Progenitor cell of endocrine pancreas (in vitro differentiated cells): ENCODE results near the gene LUZP4. TPM values are rescaled to one million over a fixed set of nuclear protein-coding genes. Genes with fewer than 3 reads are reported as not detected.

Experiments used
- DNase-seq: peaks from one replicate; pipeline ENCODE4 v3.0.0; 2021; ENCODE audit warnings: low spot score; ENCODE audit not compliant: unreplicated experiment
- H3K27ac Mint-ChIP-seq: 2 replicates; pipeline ENCODE4 v1.8.0; 2021; ENCODE audit warnings: mild to moderate bottlenecking, moderate library complexity, mixed read lengths
- H3K27me3 Mint-ChIP-seq: 2 replicates; pipeline ENCODE4 v1.8.0; 2021; ENCODE audit warnings: mixed read lengths
- H3K36me3 Mint-ChIP-seq: 2 replicates; pipeline ENCODE4 v1.8.0; 2022; ENCODE audit warnings: mixed read lengths; ENCODE audit not compliant: insufficient read depth
- H3K4me1 Mint-ChIP-seq: 2 replicates; pipeline ENCODE4 v1.8.0; 2021; ENCODE audit warnings: low read depth, mixed read lengths
- H3K4me3 Mint-ChIP-seq: 2 replicates; pipeline ENCODE4 v1.8.0; 2021; ENCODE audit warnings: low read depth, mild to moderate bottlenecking, moderate library complexity, mixed read lengths
- H3K9me3 Mint-ChIP-seq: 2 replicates; pipeline ENCODE4 v1.8.0; 2021; ENCODE audit warnings: low read depth, mixed read lengths
- CTCF ChIP-seq: fragments of 200-600 bp; sonication (generic); IDR thresholded peaks from one replicate; pipeline ENCODE4 v1.5.0; 2021; ENCODE audit warnings: antibody characterized with exemption, mild to moderate bottlenecking; ENCODE audit not compliant: unreplicated experiment
- long read RNA-seq: library from polyadenylated mRNA; unstranded; transcript quantifications from one replicate; pipeline ENCODE4 v2.0.0, GENCODE V29; 2020
- total RNA-seq: library from RNA; stranded (reverse); gene quantifications from 2 replicates; pipeline ENCODE4 v1.2.1, GENCODE V29; 2021

LUZP4 gene
- not detected in 2 replicates for total RNA-seq
- long read RNA-seq = 0 reads

DNA sequence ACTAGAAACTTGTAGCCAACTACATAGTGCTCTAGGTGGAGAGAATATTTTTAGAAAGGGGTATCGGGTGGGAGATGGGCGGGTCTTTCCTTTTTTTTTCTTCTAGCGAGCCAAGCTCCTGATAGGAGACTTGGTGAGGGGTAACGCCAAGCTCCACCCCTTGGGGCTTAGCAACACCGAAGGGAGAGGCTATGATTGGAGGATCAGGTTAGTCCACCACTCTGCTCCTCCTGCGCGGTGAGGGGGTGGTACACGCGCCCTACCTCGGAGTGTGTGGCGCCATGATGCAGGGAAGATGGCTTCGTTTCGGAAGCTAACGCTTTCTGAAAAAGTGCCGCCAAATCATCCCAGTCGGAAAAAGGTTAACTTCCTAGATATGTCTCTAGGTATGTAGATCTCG is at the start of gene LUZP4:
Gene LUZP4 (plus strand): TSS at position 251 of the 400 bp plus-strand sequence. CDS start 45 bp downstream, at position 296.
- Mint-ChIP-seq H3K27me3 (no peaks in the 10 kb centered on the region), H3K4me1 (peaks cover 2% of the 10 kb centered on the region), H3K4me3 (no peak within 1 kb of the TSS), H3K27ac (no peak within 1 kb of the TSS), H3K36me3 (no peaks in the 10 kb centered on the region), H3K9me3 (peaks cover 15% of the 10 kb centered on the region)
- TF ChIP-seq CTCF = no peak
- no peak for DNase-seq

- Mint-ChIP-seq H3K4me1 (peaks cover 21% of the 10 kb centered on the region), H3K9me3 (no peaks in the 10 kb centered on the region), H3K4me3 (no peak overlapping the region), H3K27me3 (no peaks in the 10 kb centered on the region), H3K27ac (no peak overlapping the region), H3K36me3 (no peaks in the 10 kb centered on the region)
- no peak for TF ChIP-seq CTCF
- no peak for DNase-seq
These were observed 37.9 kb upstream of the LUZP4 start for GRCh38 chrX:115251458-115252233.

DNA sequence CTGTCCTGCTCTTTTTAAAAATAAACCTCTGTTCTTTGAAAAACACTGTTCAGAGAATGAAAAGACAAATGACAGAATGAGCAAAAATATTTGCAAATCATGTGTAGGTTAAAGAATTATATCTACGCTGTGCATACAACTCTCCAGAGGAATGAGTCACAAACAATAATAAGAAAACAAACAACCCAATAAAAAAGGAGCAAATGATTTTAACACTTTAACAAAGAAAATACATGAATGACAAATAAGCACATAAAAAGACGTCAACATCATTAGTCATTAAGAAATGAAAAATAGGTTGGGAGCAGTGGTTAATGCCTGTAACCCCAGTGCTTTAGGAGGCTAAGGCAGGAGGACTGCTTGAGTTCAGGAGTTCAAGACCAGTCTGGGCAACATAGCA is 34.5 kb upstream of the LUZP4 start:
- H3K27me3 Mint-ChIP-seq = peaks cover 2% of the 10 kb centered on the region
- no peak for TF ChIP-seq CTCF
- peaks cover 5% of the 10 kb centered on the region for H3K4me1 Mint-ChIP-seq
- no peaks in the 10 kb centered on the region for H3K36me3 Mint-ChIP-seq
- no peak overlapping the region for H3K27ac Mint-ChIP-seq
- H3K4me3 Mint-ChIP-seq = no peak overlapping the region
- H3K9me3 Mint-ChIP-seq = no peaks in the 10 kb centered on the region
- DNase-seq = no peak

GRCh38 chrX:115257711-115258110 is 31.8 kb upstream of the LUZP4 start:
- H3K4me1 Mint-ChIP-seq = peaks cover 7% of the 10 kb centered on the region
- H3K4me3 Mint-ChIP-seq = no peak overlapping the region
- peaks cover 2% of the 10 kb centered on the region for H3K27me3 Mint-ChIP-seq
- no peak overlapping the region for H3K27ac Mint-ChIP-seq
- H3K36me3 Mint-ChIP-seq = no peaks in the 10 kb centered on the region
- TF ChIP-seq CTCF = no peak
- no peak for DNase-seq
- H3K9me3 Mint-ChIP-seq = peaks cover 2% of the 10 kb centered on the region

- peaks cover 3% of the 10 kb centered on the region for H3K9me3 Mint-ChIP-seq
- no peak for TF ChIP-seq CTCF
- H3K27ac Mint-ChIP-seq = no peak overlapping the region
- no peaks in the 10 kb centered on the region for H3K36me3 Mint-ChIP-seq
- peaks cover 7% of the 10 kb centered on the region for H3K4me1 Mint-ChIP-seq
- peaks cover 2% of the 10 kb centered on the region for H3K27me3 Mint-ChIP-seq
- no peak overlapping the region for H3K4me3 Mint-ChIP-seq
- DNase-seq = no peak
These were observed 30.2 kb upstream of the LUZP4 start for GRCh38 chrX:115259238-115259875.
